AG04450 (cell line): Measurements from ENCODE around the gene EEF1AKMT1. TPM values are rescaled to one million over a fixed set of nuclear protein-coding genes. Genes with fewer than 3 reads are reported as not detected.

ENCODE experiments used
- CTCF ChIA-PET: fragments of 300-600, 350-600 bp; formaldehyde crosslinking; extraction: SDS; loops from one replicate; lab custom pipeline; 2022; ENCODE audit warnings: antibody characterized with exemption, inconsistent platforms; lab: Charles Lee
- POLR2A ChIA-PET: fragments of 350-600 bp; formaldehyde crosslinking; extraction: SDS; loops from one replicate; lab custom pipeline; 2021; ENCODE audit warnings: antibody characterized with exemption, inconsistent platforms; lab: Yijun Ruan, JAX
- DNase-seq: peaks from one replicate; pipeline ENCODE4 v3.0.0-alpha.2; 2011; ENCODE audit warnings: low read depth, low spot score
- H3K27ac ChIP-seq: one replicate; pipeline ENCODE4 v1.5.1; 2012; ENCODE audit warnings: low read depth, low read length, control low read depth
- H3K27me3 ChIP-seq: one replicate; pipeline ENCODE4 v1.6.0; 2012; ENCODE audit warnings: low read length; ENCODE audit not compliant: control insufficient read depth, insufficient read depth
- H3K4me3 ChIP-seq: 2 replicates; pipeline ENCODE4 v1.5.1; 2011; ENCODE audit warnings: mild to moderate bottlenecking, low read depth, low read length, control low read depth
- H3K9me3 ChIP-seq: 2 replicates; pipeline ENCODE4 v1.5.1; 2012; ENCODE audit warnings: low read length; ENCODE audit not compliant: control insufficient read depth, insufficient read depth
- polyA plus RNA-seq: library from polyadenylated mRNA; depleted of rRNA; stranded (reverse); fragments of >200 nt; gene quantifications from 2 replicates; pipeline ENCODE4 v1.2.3, GENCODE V29; 2011
- TF ChIP-seq, protein P1 (sequence below): IDR thresholded peaks from 2 replicates; pipeline ENCODE4 v1.5.1; 2011; ENCODE audit warnings: low read depth, low read length, control low read depth, inconsistent platforms

The EEF1AKMT1 gene
- polyA plus RNA-seq, 1 experiment = 19.5 TPM

DNA sequence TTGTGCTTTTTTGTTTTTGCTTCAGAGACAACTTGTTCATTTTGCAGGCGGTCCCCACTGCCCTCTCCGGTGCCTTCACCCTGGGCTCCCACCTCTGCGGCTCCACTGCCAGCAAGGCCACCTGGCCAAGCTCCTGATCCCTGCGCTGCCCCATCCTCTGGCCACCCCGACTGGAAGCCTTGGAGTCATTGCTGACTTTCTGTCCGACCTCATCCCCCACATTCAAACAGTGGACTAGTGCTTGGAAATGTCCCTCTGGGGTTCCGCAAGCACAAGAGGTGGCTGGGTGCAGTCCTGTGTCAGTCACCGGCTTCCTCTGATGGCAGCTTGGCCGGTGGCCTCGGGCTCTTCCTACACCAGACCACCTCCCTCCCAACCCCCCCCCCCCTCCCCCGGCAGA lies 53.3 kb downstream of the EEF1AKMT1 start:
- H3K9me3 ChIP-seq = no peaks in the 10 kb centered on the region; the same call in 1 of the 2 replicates
- CTCF ChIA-PET = interaction anchor here (2.3 kb wide), 1 partner anchor 108 kb away, joined by 10 read pairs; no protein-coding TSS in a partner anchor
- TF ChIP-seq, protein P1, sequence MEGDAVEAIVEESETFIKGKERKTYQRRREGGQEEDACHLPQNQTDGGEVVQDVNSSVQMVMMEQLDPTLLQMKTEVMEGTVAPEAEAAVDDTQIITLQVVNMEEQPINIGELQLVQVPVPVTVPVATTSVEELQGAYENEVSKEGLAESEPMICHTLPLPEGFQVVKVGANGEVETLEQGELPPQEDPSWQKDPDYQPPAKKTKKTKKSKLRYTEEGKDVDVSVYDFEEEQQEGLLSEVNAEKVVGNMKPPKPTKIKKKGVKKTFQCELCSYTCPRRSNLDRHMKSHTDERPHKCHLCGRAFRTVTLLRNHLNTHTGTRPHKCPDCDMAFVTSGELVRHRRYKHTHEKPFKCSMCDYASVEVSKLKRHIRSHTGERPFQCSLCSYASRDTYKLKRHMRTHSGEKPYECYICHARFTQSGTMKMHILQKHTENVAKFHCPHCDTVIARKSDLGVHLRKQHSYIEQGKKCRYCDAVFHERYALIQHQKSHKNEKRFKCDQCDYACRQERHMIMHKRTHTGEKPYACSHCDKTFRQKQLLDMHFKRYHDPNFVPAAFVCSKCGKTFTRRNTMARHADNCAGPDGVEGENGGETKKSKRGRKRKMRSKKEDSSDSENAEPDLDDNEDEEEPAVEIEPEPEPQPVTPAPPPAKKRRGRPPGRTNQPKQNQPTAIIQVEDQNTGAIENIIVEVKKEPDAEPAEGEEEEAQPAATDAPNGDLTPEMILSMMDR = no peak
- H3K4me3 ChIP-seq = no peak overlapping the region
- POLR2A ChIA-PET = no interaction called here
- H3K27ac ChIP-seq = no peak overlapping the region
- peaks cover 8% of the 10 kb centered on the region for H3K27me3 ChIP-seq
- no peak for DNase-seq

DNA sequence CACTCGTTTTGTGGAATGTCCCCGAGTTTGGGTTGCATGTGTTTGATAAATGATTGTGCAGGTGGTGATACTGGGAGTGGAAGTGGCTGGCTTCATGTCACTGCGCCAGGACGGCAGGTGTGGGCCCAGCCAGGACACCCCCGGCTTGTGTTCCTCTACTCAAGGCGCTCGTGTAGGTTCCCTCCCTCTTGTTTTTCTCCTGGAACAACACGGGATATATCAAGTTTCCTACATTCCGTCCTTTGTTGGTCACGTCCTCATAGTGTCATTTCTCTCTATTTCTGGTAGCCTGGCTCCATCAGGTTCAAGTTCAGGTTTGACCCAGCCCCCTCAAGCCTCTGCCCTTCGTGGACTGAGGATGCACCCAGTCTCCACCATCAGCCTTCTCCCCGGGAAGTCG lies 54.0 kb downstream of the EEF1AKMT1 start:
- ChIA-PET CTCF (no interaction called here), POLR2A (no interaction called here)
- no peak overlapping the region for H3K27ac ChIP-seq
- H3K27me3 ChIP-seq = peaks cover 8% of the 10 kb centered on the region
- H3K4me3 ChIP-seq = no peak overlapping the region
- no peaks in the 10 kb centered on the region; the same call in 1 of the 2 replicates for H3K9me3 ChIP-seq
- TF ChIP-seq, protein P1 = no peak
- DNase-seq = no peak

DNA sequence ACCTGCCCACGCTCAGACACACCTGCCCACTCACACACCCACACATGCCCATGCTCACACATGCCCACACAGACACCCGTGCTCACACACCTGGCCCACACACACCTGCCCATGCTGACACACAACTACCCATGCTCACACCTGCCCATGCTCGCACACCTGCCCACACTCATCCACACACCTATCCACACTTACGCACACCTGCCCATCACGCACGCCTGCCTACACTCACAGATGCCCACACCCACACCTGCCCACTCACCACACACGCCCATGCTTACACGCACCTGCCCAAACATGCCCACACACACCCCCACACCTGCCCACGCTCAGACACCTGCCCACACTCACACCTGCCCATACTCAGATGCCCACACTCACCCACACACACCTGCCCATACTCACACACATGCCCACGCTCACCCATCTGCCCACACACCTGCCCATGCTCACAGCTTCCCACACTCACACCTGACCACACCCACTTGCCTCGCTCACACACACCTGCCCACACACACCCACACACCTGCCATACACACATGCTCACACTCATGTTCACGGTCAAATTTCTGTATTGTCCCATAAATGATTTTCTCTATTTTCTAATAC lies 54.7 kb downstream of the EEF1AKMT1 start:
- TF ChIP-seq, protein P1 = no peak
- DNase-seq = no peak
- H3K27me3 ChIP-seq = peaks cover 8% of the 10 kb centered on the region
- H3K27ac ChIP-seq = no peak overlapping the region
- no peak overlapping the region for H3K4me3 ChIP-seq
- ChIA-PET POLR2A (no interaction called here), CTCF (no interaction called here)
- no peaks in the 10 kb centered on the region; the same call in 1 of the 2 replicates for H3K9me3 ChIP-seq

DNA sequence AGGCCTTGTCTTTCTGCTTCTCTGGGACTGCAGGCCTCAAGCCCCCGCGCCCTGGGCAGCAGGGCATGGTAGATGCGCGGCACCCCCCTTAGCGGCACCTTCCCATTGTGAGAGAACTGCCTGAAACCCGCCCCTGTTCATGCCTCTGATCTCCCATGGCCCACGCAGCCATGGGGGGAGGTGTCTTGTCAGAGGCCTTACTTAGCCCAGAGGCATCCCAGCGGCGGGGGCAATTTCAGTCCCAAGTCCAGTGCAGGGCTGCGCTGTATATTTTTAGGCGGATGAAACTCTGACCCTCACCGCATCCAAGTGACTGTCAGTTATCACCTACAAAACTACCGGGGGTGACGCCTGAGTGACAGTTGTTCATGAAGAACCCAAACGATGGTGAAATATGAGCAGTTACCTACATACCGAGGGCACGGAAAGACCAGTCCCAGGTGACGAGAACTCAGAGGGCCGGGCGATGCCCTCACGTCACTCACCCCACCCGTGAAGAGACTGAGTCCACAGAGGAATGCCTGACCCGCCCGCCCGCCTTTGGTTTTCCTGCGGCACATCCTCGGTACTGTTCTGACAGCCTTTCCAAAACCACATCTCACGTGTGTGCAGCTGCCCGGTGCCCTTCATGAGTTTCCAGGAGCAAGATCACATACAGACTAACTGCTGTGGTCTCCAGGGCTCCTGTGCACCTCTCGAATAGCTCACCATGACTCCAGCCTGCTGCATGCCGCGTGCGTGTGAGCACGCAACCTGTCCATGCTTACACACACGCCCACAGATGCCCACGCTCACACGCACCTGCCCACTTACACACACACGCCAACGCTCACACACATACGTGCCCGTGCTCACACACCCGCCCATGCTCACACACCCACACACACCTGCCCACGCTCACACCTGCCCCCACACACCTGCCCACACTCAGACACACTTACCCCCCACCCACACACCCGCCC lies 55.9 kb downstream of the EEF1AKMT1 start:
- no peak overlapping the region for H3K4me3 ChIP-seq
- POLR2A ChIA-PET = no interaction called here
- DNase-seq = no peak
- H3K27me3 ChIP-seq = peaks cover 8% of the 10 kb centered on the region
- no peak overlapping the region for H3K27ac ChIP-seq
- TF ChIP-seq, protein P1 = no peak
- CTCF ChIA-PET = no interaction called here
- no peaks in the 10 kb centered on the region; the same call in 1 of the 2 replicates for H3K9me3 ChIP-seq

DNA sequence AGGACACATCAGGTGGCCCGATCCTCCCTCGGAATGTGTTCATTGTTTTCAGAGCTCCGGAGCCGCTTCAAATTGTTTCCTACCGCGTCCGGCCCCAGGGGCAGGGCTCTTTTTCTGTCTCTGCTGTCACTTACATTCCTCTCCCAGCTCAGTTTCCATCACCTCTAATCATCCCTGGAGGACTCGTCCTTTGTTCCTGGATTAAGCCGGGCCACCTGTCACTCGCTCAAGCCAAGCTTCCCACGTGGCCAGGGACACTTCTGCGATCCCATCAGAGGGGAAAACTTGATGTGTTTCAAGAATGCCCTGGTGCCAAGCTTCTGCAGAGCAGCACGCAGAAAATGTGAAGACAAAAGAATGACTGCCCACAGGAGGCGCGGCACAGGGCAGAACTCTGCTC lies 56.8 kb downstream of the EEF1AKMT1 start:
- CTCF ChIA-PET = no interaction called here

More for the DNA sequence above, 56.8 kb downstream of the EEF1AKMT1 start:
- no peak overlapping the region for H3K27ac ChIP-seq
- DNase-seq = no peak
- peaks cover 8% of the 10 kb centered on the region for H3K27me3 ChIP-seq
- no peaks in the 10 kb centered on the region; the same call in 1 of the 2 replicates for H3K9me3 ChIP-seq
- TF ChIP-seq, protein P1 = no peak
- H3K4me3 ChIP-seq = no peak overlapping the region
- POLR2A ChIA-PET = interaction anchor here (0.6 kb wide), 1 partner anchor 176 kb away, joined by 3 read pairs; no protein-coding TSS in a partner anchor
